NCI-H2029 treated with DMSO at 0.1 percent for 48 hours (cell line): ENCODE measurements around the gene GP5.

Source experiments
- DNase-seq: peaks from one replicate; lab custom pipeline; 2025; lab: John Stamatoyannopoulos, UW

Gene GP5

DNA sequence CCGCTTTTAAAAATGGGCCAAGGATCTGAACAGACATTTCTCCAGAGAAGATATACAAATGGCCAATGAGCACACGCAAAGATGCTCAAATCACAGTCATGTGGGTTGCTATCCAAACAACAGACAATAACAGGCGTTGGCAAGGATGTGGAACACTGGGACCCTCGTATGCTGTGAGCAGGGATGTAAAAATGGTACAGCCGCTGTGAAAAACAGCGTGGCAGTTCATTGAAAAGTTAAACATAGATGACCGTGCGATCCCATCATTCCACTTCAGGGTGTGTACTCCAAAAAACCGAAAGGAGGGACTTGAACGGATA, 22.9 kb downstream of the GP5 start:
- DNase-seq = no peak

DNA sequence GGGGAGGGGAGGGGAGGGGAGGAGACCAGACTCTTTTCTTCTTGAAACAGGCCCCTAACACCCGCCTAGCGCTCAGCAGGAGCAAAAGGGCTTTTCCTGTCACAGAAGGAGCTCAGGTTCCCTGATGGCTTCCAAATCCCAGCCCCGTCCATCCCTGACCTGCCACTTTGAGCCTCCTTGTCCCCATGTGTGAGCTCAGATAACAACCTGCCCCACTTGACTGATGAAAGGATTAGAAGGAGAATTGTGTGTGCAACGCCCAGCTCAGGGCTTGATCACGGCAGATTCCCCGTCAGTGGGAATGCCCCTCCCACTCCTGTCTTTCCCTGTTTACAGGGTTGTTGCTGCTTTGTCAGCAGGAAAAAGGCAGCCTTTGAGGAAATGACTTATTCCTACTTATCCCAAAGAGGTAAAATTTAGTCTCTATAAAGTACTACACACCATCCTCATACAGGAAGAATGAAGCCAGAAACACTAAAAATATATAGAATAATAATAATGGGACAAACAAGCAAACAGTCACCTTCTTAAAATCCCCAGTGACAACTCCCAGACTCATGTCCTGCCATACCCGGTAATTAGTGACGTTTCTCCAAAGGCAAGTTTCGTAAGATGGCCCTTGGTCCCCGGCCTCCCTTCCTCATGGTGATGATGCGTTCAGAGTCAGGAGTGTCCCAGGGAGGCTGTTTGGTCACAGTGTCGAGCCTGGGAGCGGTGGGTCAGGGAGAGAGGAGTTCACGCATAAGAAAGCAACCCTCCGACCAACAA, 23.4 kb downstream of the GP5 start:
- peak; percentile 63 for DNase-seq

DNA sequence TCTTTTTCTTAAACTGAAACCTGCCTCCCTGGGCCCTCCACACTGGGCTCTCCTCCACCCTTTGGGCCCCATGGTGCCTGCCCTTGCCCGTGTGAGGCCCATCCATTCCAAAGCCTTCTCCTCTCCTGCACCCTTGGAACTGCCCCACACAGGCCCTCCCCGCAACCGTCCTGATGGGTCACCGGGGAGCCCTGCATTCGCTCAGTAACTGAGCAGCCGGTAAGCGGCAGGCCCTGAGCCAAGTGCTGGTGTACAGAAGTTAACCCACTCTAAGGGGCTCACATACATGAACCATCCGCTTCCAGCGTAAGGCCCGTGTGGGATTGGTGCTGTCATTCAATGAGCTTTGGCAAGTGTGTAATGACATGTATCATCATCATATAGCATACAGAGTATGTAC, 24.1 kb downstream of the GP5 start:
- DNase-seq = no peak

DNA sequence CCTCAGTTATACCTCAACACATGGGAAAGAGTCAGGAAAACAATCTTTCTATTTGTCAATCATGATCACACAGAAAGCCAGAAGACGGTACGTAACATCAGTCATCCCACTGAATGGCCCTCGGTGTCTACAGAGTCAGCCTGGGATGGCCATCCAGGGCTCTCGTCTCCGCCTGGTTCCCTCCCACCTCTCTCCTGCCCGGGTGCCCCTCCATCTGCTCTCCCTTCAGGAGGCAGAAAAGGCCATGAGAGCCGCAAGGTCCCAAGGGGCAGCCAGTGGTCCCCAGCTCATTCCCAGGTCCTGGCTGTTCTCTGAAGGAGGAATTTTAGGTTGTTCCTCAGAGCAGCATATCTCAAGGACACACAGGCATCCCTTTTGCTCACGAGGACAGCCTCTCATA, 25.2 kb downstream of the GP5 start:
- no peak for DNase-seq

DNA sequence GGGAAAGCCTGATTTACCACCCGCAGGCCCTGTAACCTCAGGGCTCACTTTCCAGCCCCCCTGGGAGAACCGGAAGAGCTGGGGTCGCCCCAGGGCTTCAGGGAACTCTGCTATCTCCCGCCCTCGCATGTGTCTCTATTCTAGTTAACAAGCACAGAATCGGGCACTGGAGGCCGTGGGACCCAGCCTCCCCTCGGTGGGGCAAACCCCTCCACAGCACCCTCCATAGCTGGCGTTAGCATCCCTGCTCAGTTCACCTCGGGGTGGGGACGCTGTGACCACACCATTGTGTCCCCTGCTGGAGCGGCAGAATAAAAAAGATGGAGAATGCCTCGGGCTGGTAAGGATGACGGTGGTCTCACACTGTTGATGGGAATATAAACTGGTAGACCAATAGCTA, 26.0 kb downstream of the GP5 start:
- no peak for DNase-seq

DNA sequence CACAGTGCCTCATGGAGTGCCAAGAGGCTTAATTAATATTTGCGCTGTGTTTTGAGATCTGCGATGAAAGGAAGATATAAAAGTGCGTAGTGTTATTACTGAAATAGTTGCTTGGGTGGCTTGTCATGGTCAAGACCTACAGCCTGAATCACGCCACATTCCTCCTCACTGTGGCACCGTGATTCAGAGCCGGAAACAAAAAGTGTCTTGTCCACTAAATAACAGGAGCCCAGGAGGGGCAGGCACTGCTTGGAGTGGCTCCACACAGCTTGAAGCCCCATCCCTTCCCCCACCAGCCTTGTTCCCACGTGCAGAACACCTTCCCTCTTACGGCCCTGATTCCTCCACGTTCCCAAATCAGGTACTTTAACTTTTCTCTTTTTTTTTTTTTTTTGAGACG, 28.3 kb downstream of the GP5 start:
- DNase-seq = no peak

DNA sequence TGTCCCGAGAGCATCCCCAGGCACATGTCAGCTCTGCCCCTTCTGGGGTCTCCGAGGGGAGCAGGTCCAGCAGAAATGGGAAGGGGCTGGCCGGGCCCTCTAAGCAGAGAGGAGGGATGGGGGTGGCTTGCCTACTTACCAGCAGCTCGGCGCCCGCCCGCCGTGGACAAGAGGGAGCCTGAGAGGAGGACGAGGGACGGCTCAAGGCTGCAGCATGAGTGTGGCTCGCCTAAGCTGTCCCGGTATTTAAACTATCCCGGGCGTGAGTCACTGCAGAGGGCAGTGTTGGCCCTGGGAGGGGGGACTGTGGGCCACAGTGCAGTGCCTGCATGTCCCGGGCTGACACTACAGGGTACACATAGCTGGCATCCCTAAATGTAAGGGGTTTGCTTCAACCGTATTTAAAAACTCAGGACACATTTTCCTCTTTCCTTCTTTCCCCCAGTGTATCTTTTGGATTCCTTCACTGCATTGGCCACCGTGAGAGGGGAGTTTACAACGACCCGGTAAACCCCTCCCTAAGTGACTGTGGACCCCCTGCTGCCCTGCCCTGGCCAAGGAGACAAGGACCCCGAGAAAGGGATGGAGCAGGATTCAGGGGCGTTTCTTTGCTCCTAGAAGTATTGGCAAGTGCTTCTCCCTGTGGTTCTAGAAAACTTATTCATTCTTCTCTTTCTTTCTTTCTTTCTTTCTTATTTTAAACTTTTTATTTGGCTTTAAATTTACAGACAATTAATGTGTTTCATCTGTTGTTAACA, 29.4 kb downstream of the GP5 start, which contains the start of gene LRRC15:
LRRC15 (minus strand) TSS at position 222 of the 758 bp plus-strand sequence. CDS start 8,700 bp downstream, outside the sequence.
- DNase-seq = no peak

DNA sequence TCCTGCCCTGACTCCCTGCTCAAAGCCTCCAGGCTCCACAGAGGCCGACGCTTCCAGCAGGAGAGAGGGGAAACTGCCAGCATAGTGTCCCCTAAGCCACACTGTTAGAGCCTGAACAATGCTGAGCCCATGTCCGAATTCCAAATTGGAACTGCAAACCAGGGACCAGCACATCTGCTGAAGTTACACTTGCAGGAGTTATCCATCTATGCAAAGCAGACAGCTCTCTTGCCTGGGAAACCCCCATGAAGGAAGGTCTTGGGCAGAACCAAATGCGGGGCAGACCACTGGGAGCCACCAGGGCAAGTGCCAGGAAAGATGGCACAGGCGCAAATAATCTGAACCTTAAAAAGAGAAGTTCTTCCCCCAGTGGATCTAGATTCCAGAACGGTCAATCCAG, 30.1 kb downstream of the GP5 start:
- DNase-seq = no peak

DNA sequence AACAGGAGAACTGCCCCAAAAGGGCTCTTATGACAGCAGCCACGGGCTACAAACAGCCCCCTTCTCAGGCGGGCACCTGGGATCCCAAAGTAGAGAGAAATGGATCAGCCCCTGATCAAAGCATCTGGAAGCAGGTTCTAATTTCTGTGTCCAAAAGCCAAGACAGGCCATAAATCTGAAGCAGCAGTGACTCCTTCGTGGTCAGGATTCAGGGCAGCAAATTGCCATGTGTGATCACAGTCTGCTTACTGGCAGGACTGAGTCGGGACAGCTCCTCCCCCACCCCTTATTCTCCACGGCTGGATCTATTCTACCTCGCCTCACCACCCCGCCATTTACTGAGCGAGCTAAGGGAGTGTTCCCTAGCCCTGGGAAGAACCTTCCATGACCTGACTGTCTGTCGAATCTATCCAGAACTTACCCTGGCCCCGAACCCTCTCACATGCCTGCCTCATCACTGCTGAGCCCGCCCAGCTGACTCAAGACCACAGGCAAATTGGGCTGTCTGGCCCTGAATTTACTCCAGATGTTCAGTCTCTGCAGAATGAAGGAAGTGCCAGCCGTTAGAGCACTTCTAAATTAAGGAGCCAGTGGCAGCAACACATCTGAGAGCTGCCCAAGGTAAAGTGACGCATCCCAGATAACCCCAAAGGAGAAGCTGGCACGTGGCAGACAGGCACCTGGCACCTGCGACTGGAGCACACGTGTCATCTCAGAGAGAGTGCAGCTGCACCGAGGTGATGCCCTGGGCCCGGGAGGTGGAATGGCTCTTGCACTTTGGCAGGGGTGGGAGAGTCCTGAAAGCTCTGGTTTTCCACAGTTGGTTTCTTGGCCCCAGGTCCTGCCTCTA, 30.8 kb downstream of the GP5 start:
- DNase-seq = no peak

DNA sequence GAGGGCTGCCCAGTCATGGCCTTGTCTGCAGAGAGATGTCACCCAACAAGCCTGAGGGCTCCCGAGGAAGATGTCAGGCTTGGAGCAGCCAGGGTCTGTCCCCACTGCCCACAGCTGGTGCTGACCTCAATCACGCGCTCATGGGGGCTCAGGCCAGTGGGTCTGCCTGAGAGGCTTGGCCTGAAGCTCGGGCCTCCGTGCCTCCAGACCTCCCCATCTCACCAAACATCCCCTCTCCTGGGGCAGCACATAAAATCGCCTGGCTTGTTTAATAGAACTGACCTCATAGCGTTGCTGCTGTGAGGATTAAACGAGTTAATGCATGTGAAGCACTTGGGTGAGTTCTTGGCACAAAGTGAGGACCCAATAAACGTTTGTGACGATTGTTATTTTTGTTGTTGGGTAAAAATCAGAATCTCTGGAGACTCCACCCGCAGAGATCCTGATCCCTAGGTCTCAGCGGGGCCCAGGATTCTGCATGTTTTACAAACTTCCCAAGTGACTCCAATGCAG, 33.0 kb downstream of the GP5 start:
- DNase-seq = no peak

DNA sequence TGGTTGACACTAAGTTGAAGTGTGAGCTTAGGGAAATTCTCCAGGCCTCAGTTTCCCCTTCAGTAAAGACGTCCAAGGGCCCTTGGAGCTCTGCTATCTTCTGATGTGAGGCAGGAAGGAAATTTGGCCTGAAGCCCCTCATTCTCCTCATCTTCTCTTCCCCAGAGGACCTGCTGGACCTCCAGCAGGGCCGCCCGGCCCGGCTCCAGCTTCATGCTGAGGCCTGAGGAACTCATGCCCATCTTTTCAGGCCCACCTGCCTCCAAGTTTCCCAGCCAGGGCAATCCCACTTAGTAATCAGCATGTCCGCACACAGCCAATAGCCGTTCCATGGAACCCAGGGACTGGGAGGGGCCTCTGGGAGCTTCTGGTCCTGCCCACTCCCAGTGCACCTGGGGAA, 33.5 kb downstream of the GP5 start:
- DNase-seq = no peak

DNA sequence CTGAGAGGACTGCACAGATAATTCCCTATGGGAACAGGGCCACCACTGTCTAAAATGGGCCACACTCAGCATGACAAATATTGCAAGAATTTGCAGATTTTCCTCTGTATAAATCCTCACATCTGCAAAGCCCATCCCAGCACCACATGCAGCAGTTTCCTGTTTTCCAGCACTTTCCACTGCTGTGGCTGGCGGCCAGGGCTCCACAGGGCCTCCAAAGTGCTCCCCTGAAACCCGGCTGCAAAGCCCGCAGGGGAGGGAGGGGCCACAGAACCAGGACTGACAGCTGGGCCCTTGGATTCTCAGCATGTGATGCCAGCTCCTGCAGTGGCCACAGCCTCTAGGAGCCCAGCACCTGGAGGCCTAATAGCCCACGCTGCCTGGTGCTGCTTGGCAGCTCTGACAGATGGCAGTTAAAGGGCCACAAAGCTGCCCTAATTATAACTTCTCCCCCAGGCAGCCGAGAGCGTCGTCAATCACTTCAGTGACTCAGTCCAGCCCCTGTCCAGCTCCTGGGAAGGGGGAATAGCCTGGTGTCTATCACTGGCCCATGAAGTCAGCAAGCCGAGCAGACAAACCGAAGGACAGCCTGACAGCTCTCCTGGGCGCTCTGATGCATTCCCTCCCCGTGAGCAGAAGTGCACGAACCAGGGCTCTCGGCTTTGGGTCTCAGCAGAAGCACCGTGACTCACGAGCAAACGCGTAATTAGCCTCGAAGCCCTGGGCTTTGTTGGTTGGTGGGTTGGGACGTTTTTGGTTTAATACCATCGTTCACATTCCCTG, 34.2 kb downstream of the GP5 start:
- no peak for DNase-seq

DNA sequence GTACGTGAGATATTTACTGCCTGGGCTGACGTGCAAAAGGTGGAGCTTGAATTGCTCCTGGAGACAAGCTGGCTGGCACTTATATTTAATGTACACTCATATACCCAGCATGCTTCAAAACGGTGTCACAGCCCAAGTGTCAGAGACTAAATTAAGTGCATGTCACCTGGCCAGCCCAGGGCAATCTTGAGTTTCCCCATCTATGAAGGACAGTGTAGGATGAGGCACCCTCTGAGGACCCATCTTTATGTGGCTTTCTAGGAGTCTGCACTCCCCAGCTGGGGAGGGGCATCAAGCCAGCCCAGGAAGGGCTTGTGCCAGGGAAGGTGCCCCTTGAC, 34.8 kb downstream of the GP5 start:
- DNase-seq = no peak

DNA sequence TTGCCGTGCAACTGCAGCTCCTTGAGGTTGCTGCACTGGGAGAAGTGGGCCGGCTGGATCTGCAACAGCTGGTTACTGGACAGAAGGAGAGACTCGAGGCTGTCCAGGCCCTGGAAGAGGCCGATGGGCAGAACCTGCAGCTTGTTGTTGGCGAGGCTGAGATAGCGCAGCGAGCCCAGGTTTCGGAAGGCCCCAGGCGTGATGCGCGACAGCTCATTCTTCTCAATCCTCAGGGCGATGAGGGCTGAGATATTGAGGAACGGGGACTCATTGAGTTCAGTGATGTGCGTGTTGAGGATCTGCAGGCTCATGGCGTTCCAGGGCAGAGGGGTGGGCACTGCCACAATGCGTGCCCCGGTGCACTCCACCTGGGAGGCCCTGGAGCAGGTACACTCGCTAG, 38.5 kb downstream of the GP5 start:
- DNase-seq = no peak

DNA sequence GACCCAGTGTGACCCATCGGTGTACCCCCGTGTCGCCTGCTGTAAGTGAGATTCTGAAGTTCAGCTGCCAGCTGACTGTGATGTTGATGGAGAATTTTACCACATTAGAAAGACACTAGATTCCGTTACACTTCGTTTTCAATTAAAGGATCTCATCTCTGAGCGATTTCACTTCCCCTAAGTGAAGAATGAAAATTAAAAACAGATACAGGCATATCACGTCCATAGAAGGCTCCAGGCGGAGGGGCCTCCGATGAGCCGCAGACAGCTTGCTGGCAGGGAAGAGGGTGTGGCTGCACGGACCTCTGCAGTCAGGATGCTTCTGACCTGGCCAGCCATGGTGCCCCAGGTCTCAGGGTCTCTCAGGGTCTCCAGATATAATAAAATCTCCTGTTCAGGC, 41.4 kb downstream of the GP5 start:
- no peak for DNase-seq

DNA sequence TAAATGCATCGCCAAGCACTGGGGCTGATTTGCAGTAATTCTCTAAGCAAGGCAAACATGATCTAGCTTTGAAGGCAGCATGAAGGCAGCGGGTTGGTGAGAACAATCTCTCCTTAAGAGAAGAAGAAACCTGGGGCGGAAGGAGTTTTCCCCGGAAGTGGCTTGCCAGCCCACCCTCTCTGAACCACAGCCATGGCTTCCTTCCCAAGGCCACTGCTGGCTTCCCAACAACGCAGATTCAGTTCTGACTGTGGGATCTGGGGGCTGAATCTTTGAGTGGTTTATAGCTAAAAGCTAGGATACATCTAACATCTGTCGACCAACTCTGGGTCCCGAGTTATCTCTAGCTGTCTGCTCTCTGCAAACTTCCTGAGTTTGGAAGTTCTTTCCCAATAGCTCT, 43.7 kb downstream of the GP5 start:
- no peak for DNase-seq

DNA sequence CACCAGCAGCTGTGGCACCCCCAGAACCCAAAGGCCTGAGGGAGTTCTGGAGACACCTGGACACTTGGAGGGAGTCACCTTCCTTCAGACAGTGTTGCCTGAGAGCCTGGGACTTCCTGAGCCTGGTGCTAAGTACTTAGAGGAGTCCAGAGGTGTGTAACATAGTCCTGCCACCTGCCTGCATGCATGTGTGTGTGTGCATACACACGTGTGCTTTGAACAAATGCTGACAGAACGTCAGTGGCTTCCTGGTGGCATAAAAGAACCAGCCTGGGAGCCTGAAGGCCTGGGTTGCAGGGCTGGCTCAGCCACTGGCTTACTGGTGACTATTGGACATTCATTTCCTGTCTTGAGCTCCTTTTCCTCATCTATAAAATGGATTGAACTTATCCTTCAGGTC, 44.8 kb downstream of the GP5 start:
- no peak for DNase-seq

DNA sequence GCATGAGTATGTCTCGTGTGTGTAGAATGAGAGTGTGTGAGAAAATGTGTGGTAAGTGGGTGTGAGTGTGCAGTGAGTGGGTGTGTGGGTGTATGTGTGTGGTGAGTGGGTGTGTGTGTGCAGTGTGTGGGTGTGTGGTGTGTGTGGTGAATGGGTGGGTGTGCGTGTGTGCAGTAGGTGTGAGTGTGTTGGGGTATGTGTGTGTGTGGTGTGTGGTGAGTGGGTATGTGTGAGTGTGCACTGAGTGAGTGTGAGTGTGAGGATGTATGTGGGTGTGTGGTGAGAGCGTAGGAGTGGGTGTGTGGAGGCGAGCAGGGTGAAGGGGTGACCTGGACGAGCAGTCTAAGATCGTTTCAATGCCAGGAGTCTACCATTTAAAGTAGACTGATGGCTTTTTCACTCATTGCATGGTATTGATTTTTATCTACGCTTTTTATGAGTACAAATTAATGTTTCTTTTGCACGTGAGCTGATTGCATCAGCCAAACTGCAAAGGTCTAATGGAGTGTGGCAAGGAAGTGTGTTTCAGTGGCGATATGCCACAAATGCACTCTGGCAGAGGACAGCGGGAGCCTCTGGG, 46.3 kb downstream of the GP5 start:
- DNase-seq = no peak

DNA sequence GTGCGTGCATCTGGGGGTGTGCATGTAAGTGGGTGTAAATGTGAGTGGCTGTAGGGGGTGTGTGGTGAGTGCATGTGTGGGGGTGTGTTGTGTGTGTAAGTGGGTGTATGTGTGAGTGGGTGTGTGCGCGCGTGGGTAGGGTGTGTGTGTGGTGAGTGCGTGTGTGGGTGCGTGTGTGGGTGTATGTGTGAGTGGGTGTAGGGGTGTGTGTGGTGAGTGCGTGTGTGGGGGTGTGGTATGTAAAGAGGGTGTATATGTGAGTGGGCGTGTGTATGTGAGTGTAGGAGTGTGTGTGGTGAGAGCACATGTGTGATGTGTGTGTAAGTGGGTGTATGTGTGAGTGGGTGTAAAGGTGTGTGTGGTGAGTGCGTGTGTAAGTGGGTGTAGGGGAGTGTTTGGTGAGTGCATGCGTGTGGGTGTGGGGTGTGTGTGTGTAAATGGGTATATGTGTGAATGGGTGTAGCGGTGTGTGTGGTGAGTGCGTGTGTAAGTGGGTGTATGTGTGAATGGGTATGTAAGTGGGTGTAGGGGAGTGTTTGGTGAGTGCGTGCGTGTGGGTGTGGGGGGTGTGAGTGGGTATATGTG, 47.0 kb downstream of the GP5 start:
- no peak for DNase-seq

DNA sequence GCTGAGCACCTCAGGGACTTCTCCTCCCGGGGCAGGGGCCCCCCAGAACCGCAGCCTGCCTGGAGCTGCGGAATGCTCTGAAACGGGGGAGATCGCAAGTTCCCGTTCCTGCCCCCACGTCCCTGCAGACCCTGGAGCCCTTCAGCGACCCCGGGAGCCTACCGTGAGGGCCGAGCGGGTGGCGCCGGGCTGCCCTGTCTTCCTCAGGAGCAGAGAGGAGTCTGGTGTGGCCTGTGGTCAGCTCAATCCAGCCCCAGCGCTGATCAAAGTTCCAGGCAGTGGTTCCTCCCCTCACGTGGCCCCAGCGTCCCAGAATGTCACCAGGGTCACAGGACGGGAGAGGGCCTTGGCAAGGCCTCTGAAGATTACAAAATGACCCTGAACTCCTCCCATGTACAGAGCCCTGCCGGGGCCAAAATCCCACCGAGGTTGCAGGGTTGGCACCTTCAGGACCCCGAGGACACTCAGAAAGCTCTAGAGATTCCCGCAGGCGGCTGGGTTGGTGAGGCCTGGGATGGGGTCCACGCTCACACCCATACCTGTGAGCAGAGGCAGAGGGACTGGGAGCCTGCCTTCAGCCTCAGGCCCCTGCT, 47.9 kb downstream of the GP5 start, which contains the start of gene CPN2:
CPN2 (minus strand) TSS at position 249 of the 593 bp plus-strand sequence. CDS start 8,626 bp downstream, outside the sequence.
- DNase-seq = no peak

DNA sequence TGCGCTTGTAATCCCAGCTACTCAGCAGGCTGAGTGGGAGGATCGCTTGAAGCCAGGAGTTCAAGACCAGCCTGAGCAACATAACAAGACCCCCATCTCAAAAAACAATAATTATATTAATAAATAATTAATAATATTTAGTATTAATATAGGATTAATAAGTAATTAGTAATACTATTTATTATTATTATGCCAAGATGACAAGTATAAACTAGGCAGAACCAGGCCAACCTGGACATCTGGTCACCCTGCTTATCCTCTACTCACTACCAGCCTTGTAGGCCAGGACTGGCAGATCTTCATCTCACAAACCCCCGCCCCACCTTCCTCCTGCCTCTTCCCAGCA, 48.4 kb downstream of the GP5 start:
- DNase-seq = no peak
